HEK293 (cell line): ENCODE data around the gene UFC1.

Experiments
- ATF2 ChIP-seq: fragments of 450-650 bp; formaldehyde crosslinking; IDR thresholded peaks from 2 replicates; pipeline ENCODE4 v1.5.1; 2016; ENCODE audit warnings: missing biosample characterization, missing genetic modification characterization, low read depth
- HIC1 ChIP-seq: fragments of 450-650 bp; formaldehyde crosslinking; IDR thresholded peaks from 2 replicates; pipeline ENCODE4 v1.5.1; 2016; ENCODE audit warnings: missing biosample characterization, missing genetic modification characterization
- KLF9 ChIP-seq: fragments of 450-650 bp; formaldehyde crosslinking; IDR thresholded peaks from 2 replicates; pipeline ENCODE4 v1.5.1; 2016; ENCODE audit warnings: missing biosample characterization, missing genetic modification characterization, low read depth
- PATZ1 ChIP-seq: fragments of 450-650 bp; formaldehyde crosslinking; IDR thresholded peaks from 2 replicates; pipeline ENCODE4 v1.5.1; 2016; ENCODE audit warnings: missing biosample characterization, missing genetic modification characterization
- YY2 ChIP-seq: fragments of 450-650 bp; formaldehyde crosslinking; IDR thresholded peaks from 2 replicates; pipeline ENCODE4 v1.5.1; 2016; ENCODE audit warnings: missing biosample characterization, missing genetic modification characterization
- ZBTB1 ChIP-seq: fragments of 450-650 bp; formaldehyde crosslinking; IDR thresholded peaks from 2 replicates; pipeline ENCODE4 v1.5.1; 2016; ENCODE audit warnings: missing biosample characterization, missing genetic modification characterization
- ZBTB17 ChIP-seq: fragments of 450-650 bp; formaldehyde crosslinking; IDR thresholded peaks from 2 replicates; pipeline ENCODE4 v1.5.1; 2016; ENCODE audit warnings: missing biosample characterization, missing genetic modification characterization
- ZFP3 ChIP-seq: fragments of 450-650 bp; formaldehyde crosslinking; IDR thresholded peaks from 2 replicates; pipeline ENCODE4 v1.5.1; 2016; ENCODE audit warnings: low read depth, missing biosample characterization, missing genetic modification characterization
- ZNF114 ChIP-seq: fragments of 450-650 bp; formaldehyde crosslinking; IDR thresholded peaks from 2 replicates; pipeline ENCODE4 v1.5.0; 2017; ENCODE audit warnings: missing biosample characterization, missing genetic modification characterization
- ZNF133 ChIP-seq: fragments of 450-650 bp; formaldehyde crosslinking; IDR thresholded peaks from 2 replicates; pipeline ENCODE4 v1.5.1; 2016; ENCODE audit warnings: missing biosample characterization, missing genetic modification characterization
- ZNF335 ChIP-seq: fragments of 450-650 bp; formaldehyde crosslinking; conservative IDR thresholded peaks from 2 replicates; pipeline ENCODE4 v1.5.1; 2016; ENCODE audit warnings: missing biosample characterization, missing genetic modification characterization
- ZNF394 ChIP-seq: fragments of 450-650 bp; formaldehyde crosslinking; IDR thresholded peaks from 2 replicates; pipeline ENCODE4 v1.5.1; 2016; ENCODE audit warnings: missing biosample characterization, missing genetic modification characterization, mild to moderate bottlenecking, moderate library complexity, borderline replicate concordance
- ZNF561 ChIP-seq: fragments of 450-650 bp; IDR thresholded peaks from 2 replicates; pipeline ENCODE4 v1.5.1; 2018; ENCODE audit warnings: missing biosample characterization, missing genetic modification characterization, borderline replicate concordance
- ZNF660 ChIP-seq: fragments of 450-650 bp; IDR thresholded peaks from 2 replicates; pipeline ENCODE4 v1.5.1; 2018; ENCODE audit warnings: missing biosample characterization, mild to moderate bottlenecking, missing genetic modification characterization
- ZNF664 ChIP-seq: fragments of 450-650 bp; formaldehyde crosslinking; IDR thresholded peaks from 2 replicates; pipeline ENCODE4 v1.5.1; 2016; ENCODE audit warnings: missing biosample characterization, missing genetic modification characterization
- ZXDB ChIP-seq: fragments of 450-650 bp; formaldehyde crosslinking; IDR thresholded peaks from 2 replicates; pipeline ENCODE4 v1.5.1; 2016; ENCODE audit warnings: missing biosample characterization, missing genetic modification characterization
- TF ChIP-seq, protein P1 (sequence below): fragments of 450-650 bp; formaldehyde crosslinking; IDR thresholded peaks from 2 replicates; pipeline ENCODE4 v1.5.1; 2016; ENCODE audit warnings: missing biosample characterization, missing genetic modification characterization, borderline replicate concordance
- TF ChIP-seq, protein P2 (sequence below): fragments of 450-650 bp; formaldehyde crosslinking; IDR thresholded peaks from 2 replicates; pipeline ENCODE4; 2016; ENCODE audit warnings: missing biosample characterization, missing genetic modification characterization
- TF ChIP-seq, protein P3 (sequence below): fragments of 450-650 bp; formaldehyde crosslinking; IDR thresholded peaks from 2 replicates; pipeline ENCODE4 v1.5.1; 2016; ENCODE audit warnings: missing biosample characterization, missing genetic modification characterization

UFC1 gene

DNA sequence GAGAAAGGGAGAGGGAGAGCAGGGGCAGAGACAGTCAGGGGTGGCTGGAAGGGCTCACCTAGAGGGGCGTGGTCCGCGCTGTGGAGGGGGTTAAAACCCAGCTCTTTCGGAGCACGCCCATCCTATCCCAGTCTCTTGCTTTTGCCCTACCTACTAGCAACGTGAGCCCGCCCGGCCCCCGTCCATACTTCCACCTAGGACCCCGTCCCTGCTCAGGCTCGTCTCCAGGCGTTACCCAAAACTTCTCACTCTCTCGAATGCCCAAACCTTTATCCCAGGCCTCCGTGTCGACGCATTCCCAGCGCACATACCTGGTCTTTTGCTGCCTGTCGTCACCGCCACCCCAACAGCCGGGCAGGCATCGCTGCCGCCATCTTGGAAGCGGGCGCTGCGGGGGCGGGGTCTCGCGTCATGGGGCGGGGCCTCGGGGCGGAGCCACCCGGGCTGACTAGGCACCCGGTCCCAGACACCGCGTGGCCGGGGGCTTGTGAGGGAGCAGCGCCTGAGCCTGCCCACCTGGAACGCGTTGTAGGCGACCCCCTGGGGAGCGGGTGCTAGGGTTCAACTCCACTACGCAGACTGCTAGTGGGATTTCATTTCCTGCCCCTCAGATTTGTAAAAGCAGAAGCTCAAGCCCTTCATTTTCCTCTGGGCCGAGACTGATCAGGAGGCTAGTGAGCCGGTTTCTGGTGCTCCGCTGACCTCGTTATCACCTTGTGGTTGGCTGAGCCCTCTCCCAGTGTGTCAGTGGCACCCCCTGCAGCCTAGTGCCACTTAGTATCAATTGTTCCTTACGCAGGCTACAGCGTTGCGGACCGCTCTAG lies 23.5 kb downstream of the UFC1 start, which contains the start of gene B4GALT3 (continued):
- TF ChIP-seq, protein P1, sequence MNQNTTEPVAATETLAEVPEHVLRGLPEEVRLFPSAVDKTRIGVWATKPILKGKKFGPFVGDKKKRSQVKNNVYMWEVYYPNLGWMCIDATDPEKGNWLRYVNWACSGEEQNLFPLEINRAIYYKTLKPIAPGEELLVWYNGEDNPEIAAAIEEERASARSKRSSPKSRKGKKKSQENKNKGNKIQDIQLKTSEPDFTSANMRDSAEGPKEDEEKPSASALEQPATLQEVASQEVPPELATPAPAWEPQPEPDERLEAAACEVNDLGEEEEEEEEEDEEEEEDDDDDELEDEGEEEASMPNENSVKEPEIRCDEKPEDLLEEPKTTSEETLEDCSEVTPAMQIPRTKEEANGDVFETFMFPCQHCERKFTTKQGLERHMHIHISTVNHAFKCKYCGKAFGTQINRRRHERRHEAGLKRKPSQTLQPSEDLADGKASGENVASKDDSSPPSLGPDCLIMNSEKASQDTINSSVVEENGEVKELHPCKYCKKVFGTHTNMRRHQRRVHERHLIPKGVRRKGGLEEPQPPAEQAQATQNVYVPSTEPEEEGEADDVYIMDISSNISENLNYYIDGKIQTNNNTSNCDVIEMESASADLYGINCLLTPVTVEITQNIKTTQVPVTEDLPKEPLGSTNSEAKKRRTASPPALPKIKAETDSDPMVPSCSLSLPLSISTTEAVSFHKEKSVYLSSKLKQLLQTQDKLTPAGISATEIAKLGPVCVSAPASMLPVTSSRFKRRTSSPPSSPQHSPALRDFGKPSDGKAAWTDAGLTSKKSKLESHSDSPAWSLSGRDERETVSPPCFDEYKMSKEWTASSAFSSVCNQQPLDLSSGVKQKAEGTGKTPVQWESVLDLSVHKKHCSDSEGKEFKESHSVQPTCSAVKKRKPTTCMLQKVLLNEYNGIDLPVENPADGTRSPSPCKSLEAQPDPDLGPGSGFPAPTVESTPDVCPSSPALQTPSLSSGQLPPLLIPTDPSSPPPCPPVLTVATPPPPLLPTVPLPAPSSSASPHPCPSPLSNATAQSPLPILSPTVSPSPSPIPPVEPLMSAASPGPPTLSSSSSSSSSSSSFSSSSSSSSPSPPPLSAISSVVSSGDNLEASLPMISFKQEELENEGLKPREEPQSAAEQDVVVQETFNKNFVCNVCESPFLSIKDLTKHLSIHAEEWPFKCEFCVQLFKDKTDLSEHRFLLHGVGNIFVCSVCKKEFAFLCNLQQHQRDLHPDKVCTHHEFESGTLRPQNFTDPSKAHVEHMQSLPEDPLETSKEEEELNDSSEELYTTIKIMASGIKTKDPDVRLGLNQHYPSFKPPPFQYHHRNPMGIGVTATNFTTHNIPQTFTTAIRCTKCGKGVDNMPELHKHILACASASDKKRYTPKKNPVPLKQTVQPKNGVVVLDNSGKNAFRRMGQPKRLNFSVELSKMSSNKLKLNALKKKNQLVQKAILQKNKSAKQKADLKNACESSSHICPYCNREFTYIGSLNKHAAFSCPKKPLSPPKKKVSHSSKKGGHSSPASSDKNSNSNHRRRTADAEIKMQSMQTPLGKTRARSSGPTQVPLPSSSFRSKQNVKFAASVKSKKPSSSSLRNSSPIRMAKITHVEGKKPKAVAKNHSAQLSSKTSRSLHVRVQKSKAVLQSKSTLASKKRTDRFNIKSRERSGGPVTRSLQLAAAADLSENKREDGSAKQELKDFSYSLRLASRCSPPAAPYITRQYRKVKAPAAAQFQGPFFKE (tag by site-specific recombination), result no peak
- TF ChIP-seq ZBTB1 (no peak), ZNF133 (tag by site-specific recombination) (no peak), KLF9 (tag by site-specific recombination) (peak; percentile 95), ZBTB17 (tag by site-specific recombination) (peak; percentile 84), ZNF335 (peak; percentile 98), ZXDB (tag by site-specific recombination) (peak; percentile 85), ATF2 (tag by site-specific recombination) (peak; percentile 9; the same call in 1 of the 2 replicates), ZNF664 (tag by site-specific recombination) (no peak), YY2 (tag by site-specific recombination) (peak; percentile 94), ZNF561 (peak; percentile 83; the same call in 1 of the 2 replicates), ZNF114 (tag by site-specific recombination) (no peak), HIC1 (tag by site-specific recombination) (0 out of 2 replicates have a peak, but pooled peaks have one; percentile 48), ZFP3 (tag by site-specific recombination) (no peak), ZNF660 (tag by site-specific recombination) (peak; percentile 69; the same call in 1 of the 2 replicates), PATZ1 (tag by site-specific recombination) (peak; percentile 93), ZNF394 (tag by site-specific recombination) (peak; percentile 71)
- TF ChIP-seq, protein P2, sequence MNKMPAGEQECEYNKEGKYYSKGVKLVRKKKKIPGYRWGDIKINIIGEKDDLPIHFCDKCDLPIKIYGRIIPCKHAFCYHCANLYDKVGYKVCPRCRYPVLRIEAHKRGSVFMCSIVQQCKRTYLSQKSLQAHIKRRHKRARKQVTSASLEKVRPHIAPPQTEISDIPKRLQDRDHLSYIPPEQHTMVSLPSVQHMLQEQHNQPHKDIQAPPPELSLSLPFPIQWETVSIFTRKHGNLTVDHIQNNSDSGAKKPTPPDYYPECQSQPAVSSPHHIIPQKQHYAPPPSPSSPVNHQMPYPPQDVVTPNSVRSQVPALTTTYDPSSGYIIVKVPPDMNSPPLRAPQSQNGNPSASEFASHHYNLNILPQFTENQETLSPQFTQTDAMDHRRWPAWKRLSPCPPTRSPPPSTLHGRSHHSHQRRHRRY (tag by site-specific recombination), result no peak
- TF ChIP-seq, protein P3, sequence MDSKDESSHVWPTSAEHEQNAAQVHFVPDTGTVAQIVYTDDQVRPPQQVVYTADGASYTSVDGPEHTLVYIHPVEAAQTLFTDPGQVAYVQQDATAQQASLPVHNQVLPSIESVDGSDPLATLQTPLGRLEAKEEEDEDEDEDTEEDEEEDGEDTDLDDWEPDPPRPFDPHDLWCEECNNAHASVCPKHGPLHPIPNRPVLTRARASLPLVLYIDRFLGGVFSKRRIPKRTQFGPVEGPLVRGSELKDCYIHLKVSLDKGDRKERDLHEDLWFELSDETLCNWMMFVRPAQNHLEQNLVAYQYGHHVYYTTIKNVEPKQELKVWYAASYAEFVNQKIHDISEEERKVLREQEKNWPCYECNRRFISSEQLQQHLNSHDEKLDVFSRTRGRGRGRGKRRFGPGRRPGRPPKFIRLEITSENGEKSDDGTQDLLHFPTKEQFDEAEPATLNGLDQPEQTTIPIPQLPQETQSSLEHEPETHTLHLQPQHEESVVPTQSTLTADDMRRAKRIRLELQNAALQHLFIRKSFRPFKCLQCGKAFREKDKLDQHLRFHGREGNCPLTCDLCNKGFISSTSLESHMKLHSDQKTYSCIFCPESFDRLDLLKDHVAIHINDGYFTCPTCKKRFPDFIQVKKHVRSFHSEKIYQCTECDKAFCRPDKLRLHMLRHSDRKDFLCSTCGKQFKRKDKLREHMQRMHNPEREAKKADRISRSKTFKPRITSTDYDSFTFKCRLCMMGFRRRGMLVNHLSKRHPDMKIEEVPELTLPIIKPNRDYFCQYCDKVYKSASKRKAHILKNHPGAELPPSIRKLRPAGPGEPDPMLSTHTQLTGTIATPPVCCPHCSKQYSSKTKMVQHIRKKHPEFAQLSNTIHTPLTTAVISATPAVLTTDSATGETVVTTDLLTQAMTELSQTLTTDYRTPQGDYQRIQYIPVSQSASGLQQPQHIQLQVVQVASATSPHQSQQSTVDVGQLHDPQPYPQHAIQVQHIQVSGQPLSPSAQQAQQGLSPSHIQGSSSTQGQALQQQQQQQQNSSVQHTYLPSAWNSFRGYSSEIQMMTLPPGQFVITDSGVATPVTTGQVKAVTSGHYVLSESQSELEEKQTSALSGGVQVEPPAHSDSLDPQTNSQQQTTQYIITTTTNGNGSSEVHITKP, result peak; percentile 98
